Muscle layer of colon (tissue), 2 donors: ENCODE measurements around the gene CHMP3.

Source experiments
- H3K27ac ChIP-seq: one replicate; pipeline ENCODE4 v1.7.0; 2013; ENCODE audit warnings: low read depth, mild to moderate bottlenecking, low read length, moderate library complexity
- H3K27me3 ChIP-seq, 2 donors: one replicate each; pipeline ENCODE4 v1.7.0; 2013; ENCODE audit warnings: low read length in 2 of 2, mild to moderate bottlenecking in 2 of 2; ENCODE audit not compliant: insufficient read depth in 2 of 2, control insufficient read depth in 1 of 2
- H3K36me3 ChIP-seq: one replicate; pipeline ENCODE4 v1.7.0; 2013; ENCODE audit warnings: mild to moderate bottlenecking, low read length; ENCODE audit not compliant: insufficient read depth
- H3K4me1 ChIP-seq: one replicate; pipeline ENCODE4 v1.7.0; 2013; ENCODE audit warnings: mild to moderate bottlenecking, low read length; ENCODE audit not compliant: insufficient read depth
- H3K4me3 ChIP-seq, 2 donors: one replicate each; pipeline ENCODE4 v1.7.0; 2013; ENCODE audit warnings: low read length in 2 of 2, low read depth in 1 of 2, mild to moderate bottlenecking in 1 of 2, moderate library complexity in 1 of 2
- H3K9ac ChIP-seq: one replicate; pipeline ENCODE4 v1.7.0; 2013; ENCODE audit warnings: low read length
- H3K9me3 ChIP-seq: one replicate; pipeline ENCODE4 v1.7.0; 2013; ENCODE audit warnings: mild to moderate bottlenecking, low read length
- donor health status: abdominal sarcoma.
- donor health status: Adenocarcinoma of cecum.

The CHMP3 gene

DNA sequence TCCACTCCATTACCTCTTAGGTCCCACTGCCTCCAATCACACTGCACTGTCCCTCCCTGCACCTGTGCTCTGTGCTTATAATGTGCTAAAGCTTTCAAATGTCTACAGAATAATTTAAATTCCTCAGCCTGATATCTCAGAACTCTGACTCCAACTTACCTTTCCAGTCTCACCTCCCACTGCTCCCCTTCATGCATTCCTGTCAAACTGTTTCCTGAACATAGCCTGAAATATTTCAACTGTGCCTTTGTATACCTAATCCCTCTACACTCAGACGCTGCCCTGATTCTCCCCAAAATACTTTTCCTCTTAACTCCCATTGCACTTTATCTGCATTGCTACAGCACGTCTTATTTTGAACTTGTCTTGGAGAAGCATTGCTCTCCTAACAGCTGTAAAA is 40.5 kb downstream of the CHMP3 start:
- H3K36me3 ChIP-seq: no peaks in the 10 kb centered on the region
- H3K27ac ChIP-seq: no peak overlapping the region
- H3K4me3 ChIP-seq: no peak overlapping the region
- no peaks in the 10 kb centered on the region for H3K9me3 ChIP-seq
- H3K9ac ChIP-seq: no peak overlapping the region
- H3K27me3 ChIP-seq: no peaks in the 10 kb centered on the region
- H3K4me1 ChIP-seq: no peaks in the 10 kb centered on the region

DNA sequence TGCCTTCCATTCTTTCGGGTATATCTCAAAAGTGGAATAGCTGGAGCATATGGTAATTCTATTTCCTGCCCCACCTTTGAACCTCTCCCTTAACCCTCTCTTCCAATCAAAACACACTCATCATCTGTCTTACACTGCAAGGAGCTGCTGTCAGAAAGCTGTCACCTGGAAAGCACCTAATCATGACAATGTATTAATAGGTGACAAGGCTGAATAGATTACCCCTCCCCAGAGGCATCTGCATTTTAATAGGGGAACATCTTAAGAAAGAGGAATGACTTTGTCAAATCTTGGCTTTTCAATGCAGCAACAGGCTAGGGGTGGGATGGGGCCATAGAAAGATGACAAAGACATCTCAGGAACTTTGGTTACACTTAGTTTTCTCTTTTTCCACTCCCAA is 41.3 kb downstream of the CHMP3 start:
- H3K36me3 ChIP-seq: no peaks in the 10 kb centered on the region

DNA sequence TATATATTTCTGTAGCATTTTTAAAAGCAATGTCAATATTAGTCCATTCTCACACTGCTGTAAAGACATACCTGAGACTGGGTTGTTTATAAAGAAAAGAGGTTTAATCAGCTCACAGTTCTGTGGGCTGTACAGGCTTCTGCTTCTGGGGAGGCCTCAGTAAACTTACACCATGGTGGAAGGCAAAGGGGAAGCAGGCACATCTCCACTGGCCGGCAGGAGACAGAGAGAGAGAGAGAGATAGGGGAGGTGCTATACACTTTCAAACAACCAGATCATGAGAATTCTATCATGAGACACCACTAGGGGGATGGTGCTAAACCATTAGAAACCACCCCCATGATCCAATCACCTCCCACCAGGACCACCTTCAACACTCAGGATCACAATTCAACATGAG is 43.1 kb downstream of the CHMP3 start:
- Histone ChIP-seq H3K27me3 (no peaks in the 10 kb centered on the region), H3K4me1 (no peaks in the 10 kb centered on the region), H3K36me3 (no peaks in the 10 kb centered on the region), H3K9ac (no peak overlapping the region), H3K27ac (no peak overlapping the region), H3K4me3 (no peak overlapping the region), H3K9me3 (no peaks in the 10 kb centered on the region)

More for the DNA sequence above, 41.3 kb downstream of the CHMP3 start:
- Histone ChIP-seq H3K4me3 (no peak overlapping the region), H3K9ac (no peak overlapping the region), H3K27ac (no peak overlapping the region), H3K4me1 (no peaks in the 10 kb centered on the region), H3K9me3 (no peaks in the 10 kb centered on the region), H3K27me3 (no peaks in the 10 kb centered on the region)

DNA sequence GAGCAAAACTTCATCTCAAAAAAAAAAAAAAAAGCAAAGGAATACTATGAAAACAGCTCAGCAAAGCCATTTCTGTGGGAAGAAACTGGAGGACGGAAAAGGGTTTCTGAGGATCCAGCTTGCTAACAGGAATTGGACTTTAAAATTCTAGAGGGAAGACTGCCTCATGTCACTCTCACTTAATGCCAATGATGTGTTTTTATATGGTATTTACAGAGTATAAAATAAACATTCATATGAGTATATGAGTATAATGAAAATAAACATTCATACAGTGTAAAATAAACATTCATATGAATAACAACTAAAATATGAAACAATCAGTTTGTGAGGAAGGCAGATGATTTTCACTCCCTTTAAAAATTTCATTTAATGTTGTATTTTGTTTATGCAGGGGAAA is 43.9 kb downstream of the CHMP3 start:
- H3K4me1 ChIP-seq: no peaks in the 10 kb centered on the region
- no peaks in the 10 kb centered on the region for H3K36me3 ChIP-seq
- H3K27me3 ChIP-seq: no peaks in the 10 kb centered on the region
- H3K4me3 ChIP-seq: no peak overlapping the region
- H3K9ac ChIP-seq: no peak overlapping the region
- H3K27ac ChIP-seq: no peak overlapping the region
- no peaks in the 10 kb centered on the region for H3K9me3 ChIP-seq

DNA sequence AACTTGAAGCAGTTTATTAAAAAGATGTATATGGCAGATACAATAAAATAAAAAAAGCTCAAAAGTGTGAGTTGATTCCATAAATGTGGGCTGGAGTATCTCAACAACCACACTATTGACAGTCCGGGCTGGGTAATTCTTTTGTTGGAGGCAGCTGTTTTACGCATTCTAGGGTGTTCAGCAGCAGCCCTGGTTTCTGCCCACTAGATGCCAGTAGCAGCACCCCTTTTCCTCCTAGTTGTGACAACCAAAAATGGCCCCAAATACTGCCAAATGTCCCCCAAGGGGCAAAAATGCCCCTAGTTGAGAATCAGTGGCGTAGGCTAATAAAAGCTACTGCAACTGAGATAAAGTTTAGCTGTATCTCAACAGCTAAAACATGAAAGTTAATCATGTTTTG is 44.8 kb downstream of the CHMP3 start:
- Histone ChIP-seq H3K27ac (no peak overlapping the region), H3K27me3 (no peaks in the 10 kb centered on the region), H3K9me3 (no peaks in the 10 kb centered on the region), H3K36me3 (no peaks in the 10 kb centered on the region), H3K4me1 (no peaks in the 10 kb centered on the region), H3K4me3 (no peak overlapping the region), H3K9ac (no peak overlapping the region)

DNA sequence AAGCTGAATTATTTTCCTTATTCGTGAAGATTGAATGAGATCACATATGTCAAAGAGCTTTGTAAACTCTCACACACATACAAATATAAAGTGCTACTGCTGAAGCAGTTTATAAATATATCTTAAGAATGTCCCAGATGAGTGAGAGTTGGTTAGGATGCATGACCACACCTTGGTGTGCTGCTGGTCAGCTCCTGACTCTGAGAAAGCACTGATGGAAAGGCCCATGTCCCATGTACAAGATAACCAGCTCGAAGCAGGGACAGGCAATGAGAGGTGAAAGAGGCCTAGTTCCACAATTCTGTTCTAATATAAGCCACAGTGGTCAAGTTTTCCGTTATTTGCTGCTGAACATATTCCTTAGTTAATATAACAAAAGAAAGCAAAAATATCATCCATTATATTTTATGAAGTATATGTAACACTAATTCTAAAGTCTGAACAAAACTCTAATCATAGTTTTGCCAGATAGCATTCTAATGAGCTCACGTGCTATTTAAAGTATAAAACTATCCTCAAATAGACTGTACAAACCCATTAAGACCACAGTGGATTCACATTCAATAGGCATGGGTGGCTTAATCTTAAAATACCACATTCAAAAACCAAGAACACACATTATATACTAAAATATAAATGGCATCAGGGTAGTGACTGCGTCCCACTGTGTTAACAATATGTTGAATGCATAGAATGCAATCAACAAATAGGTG is 49.1 kb downstream of the CHMP3 start:
- no peaks in the 10 kb centered on the region for H3K27me3 ChIP-seq
- H3K4me1 ChIP-seq: no peaks in the 10 kb centered on the region
- no peak overlapping the region for H3K27ac ChIP-seq
- H3K4me3 ChIP-seq: no peak overlapping the region
- no peaks in the 10 kb centered on the region for H3K9me3 ChIP-seq
- H3K9ac ChIP-seq: no peak overlapping the region
- peaks cover 12% of the 10 kb centered on the region for H3K36me3 ChIP-seq

DNA sequence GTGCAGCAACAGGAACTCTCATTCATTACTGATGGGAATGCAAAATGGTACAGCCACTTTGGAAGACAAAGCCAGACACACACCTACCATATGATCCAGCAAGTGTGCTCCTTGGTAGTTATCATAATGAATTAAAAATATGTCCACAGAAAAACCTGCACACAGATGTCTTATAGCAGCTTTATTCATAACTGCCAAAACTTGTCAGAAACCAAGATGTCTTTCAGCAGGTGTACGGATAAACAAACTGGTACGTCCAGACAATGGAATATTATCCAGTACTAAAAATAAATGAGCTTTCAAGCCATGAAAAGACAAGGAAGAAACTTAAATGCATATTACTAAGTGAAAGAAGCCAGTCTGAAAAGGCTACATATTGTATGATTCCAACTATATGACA is 50.4 kb downstream of the CHMP3 start:
- no peak overlapping the region for H3K4me3 ChIP-seq
- H3K4me1 ChIP-seq: no peaks in the 10 kb centered on the region
- H3K9ac ChIP-seq: no peak overlapping the region
- peaks cover 24% of the 10 kb centered on the region for H3K36me3 ChIP-seq
- no peak overlapping the region for H3K27ac ChIP-seq
- H3K27me3 ChIP-seq: no peaks in the 10 kb centered on the region
- H3K9me3 ChIP-seq: no peaks in the 10 kb centered on the region

DNA sequence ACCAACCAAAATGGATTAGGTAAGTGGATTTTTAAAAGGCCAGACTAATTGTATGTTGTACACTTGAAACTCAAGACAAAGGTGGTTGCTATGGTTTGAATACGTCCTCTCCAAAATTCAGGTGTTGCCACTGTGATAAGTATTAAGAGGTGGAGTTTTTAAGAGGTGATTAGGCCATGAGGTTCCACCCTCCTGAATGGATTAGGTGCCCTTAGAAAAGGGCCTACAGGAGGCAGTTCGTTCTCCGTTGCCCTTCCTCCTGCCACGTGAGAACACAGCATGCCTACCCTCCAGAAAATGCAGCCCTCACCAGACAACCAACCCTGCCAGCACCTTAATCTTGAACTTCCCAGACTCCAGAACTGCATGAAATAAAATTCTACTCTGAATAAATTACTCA is 51.2 kb downstream of the CHMP3 start:
- no peak overlapping the region for H3K27ac ChIP-seq
- H3K27me3 ChIP-seq: no peaks in the 10 kb centered on the region
- no peak overlapping the region for H3K9ac ChIP-seq
- peaks cover 32% of the 10 kb centered on the region for H3K36me3 ChIP-seq
- H3K9me3 ChIP-seq: no peaks in the 10 kb centered on the region
- H3K4me3 ChIP-seq: no peak overlapping the region
- no peaks in the 10 kb centered on the region for H3K4me1 ChIP-seq

DNA sequence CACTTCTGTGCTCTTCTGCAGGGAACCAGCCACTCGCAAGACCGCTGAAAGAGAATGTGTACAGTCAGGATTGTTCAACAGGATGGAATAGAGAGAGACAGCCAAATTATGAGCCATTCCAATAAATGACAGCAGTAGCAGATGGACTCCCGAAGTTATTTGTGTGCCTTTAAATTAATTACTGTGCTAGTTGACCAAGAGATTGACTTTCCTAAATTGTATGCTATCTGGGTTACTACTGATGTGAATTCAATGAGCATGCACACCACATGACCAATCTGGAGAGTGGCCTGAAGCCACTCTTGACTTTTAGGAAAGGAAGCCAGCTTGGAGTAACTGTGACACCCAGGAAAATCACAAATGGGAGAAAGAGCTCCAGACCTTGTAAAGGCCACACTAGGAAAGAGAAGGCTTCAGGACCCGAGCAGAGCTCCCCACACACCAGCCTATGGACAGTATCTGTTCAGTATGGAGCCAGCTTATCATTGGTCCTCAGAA is 52.8 kb downstream of the CHMP3 start:
- Histone ChIP-seq H3K4me1 (no peaks in the 10 kb centered on the region), H3K36me3 (peaks cover 35% of the 10 kb centered on the region), H3K27me3 (no peaks in the 10 kb centered on the region), H3K4me3 (no peak overlapping the region), H3K9me3 (no peaks in the 10 kb centered on the region), H3K27ac (no peak overlapping the region), H3K9ac (no peak overlapping the region)

DNA sequence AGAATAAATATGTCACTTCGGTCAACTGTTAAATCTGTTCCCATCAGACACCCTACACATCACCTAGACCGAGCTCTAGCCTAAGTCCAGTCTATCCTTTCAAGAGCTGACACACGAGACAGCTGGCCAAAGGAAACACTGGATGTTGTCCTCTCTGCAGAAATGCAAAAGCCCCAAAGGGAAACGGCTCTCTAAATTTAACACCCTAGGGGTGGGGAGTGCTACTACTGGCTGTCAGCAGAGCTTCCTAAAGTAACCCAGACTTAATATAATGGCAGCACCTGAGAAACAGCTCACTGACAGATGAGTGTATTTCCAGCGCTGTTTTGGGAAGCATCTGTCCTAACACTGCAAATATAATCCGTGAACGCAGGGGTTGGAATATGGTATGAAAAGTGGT is 55.6 kb downstream of the CHMP3 start:
- Histone ChIP-seq H3K4me3 (no peak overlapping the region), H3K9me3 (no peaks in the 10 kb centered on the region), H3K27ac (no peak overlapping the region), H3K27me3 (no peaks in the 10 kb centered on the region), H3K4me1 (no peaks in the 10 kb centered on the region), H3K36me3 (peaks cover 56% of the 10 kb centered on the region), H3K9ac (no peak overlapping the region)

DNA sequence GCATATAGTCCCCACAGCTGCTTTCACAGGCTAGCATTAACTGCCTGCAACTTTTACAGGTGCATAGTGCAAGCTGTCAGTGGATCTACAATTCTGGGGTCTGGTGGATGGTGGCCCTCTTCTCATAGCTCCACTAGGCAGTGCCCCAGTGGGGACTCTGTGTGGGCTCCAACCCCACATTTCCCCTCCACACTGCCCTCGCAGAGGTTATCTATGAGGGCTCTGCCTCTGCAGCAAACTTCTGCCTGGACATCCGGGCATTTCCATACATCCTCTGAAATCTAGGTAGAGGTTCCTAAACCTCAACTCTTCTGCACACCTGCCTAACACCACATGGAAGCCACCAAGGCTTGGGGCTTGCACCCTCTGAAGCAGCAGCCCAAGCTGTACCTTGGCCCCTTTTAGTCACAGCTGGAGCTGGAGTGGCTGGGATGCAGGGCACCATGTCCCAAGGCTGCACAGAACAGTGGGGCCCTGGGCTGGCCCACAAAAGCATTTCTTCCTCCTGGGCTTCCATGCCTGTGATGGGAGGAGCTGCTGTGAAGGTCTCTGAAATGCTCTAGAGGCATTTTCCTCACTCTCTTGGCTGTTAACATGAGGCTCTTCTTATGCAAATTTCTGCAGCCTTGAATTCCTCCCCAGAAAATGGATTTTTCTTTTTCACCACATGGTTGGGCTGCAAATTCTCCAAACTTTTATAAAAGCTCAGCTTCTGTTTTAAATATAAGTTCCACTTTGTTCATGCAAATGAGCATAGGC is 62.7 kb downstream of the CHMP3 start:
- Histone ChIP-seq H3K27ac (no peak overlapping the region), H3K4me1 (no peaks in the 10 kb centered on the region), H3K27me3 (no peaks in the 10 kb centered on the region), H3K9me3 (no peaks in the 10 kb centered on the region), H3K9ac (no peak overlapping the region), H3K36me3 (peaks cover 51% of the 10 kb centered on the region), H3K4me3 (no peak overlapping the region)

DNA sequence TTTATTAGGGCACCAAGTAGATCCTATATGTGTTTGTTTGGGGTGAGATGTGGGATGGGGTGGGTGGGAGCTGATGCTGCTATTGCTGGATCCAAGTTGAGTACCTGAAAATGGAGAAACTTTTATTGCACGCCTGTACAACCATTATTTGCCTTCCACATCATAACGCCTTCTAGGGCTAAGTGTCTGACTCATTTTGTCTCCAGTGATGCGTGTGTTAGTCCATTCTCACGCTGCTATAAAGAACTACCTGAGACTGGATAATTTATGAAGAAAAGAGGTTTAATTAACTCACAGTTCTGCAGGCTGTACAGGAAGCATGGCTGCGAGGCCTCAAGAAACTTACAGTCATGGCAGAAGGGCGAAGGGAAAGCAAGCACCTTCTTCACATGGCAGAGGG is 63.9 kb downstream of the CHMP3 start:
- Histone ChIP-seq H3K36me3 (peaks cover 40% of the 10 kb centered on the region), H3K27me3 (no peaks in the 10 kb centered on the region), H3K9ac (no peak overlapping the region), H3K4me3 (no peak overlapping the region), H3K27ac (no peak overlapping the region), H3K9me3 (no peaks in the 10 kb centered on the region), H3K4me1 (no peaks in the 10 kb centered on the region)
